OCI-LY7 (cell line): ENCODE measurements around the gene KDM3A.

ENCODE experiments used
- CTCF ChIP-seq: fragments of 200-600 bp; sonication (generic); conservative IDR thresholded peaks from 2 replicates; pipeline ENCODE4 v1.5.1; 2014; ENCODE audit warnings: mild to moderate bottlenecking, antibody characterized with exemption, low read length, moderate library complexity, mixed read lengths
- EZH2phosphoT487 ChIP-seq: fragments of 200-600 bp; sonication (generic); IDR thresholded peaks from 2 replicates; pipeline ENCODE4 v1.6.1; 2018; ENCODE audit warnings: low read depth, borderline replicate concordance, mild to moderate bottlenecking, mixed run types, antibody characterized with exemption, low read length, moderate library complexity, mixed read lengths

DNA sequence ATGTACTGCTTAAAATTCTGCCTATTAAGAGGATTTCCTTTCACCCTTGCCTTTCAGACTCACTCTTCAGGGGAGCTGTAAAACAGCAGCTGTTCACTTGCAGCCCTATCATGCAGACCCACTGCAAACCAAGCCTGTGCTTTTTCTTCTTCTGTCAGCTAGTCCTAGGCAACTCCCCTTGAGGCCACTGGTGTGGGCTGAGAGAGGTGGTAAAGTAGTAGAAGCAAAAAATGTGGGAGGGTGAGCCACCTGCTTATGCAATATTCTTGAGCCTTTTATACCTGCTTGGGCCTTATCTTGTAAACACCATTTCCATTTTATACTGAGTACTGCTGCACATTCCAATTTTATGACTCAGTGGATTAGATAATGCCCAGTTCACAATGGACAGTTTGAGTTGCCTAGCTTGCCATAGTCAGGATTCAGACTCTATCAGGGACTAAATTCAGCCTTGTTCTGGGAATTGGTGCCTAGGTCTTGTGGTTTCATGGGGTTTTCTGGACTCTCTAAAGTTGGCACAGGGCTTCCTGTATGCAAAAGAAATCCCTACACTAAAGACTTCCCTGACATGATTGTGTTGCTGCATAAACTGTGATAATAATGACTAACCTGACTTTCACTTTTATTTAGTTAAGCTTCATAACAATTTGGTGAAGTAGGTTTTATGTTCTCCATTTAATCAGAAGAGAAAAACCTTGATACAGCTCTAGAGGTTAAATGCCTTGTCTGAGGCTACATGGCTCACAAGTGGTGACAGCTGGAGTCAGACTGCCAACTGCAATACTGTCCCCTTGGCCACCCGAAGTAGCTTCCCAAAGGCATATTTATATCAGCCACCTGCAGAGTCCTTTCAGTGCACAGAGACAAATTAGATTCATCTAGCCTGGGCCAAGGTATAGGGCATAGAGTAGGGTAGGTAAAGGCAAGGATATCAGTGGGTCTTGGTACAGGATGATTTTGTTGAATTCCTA, 47.4 kb upstream of the KDM3A start:
- TF ChIP-seq CTCF (no peak), EZH2phosphoT487 (no peak)
